T-helper 17 cell (primary cell): Measurements from ENCODE around the gene MOGAT2. TPM values are rescaled to one million over a fixed set of nuclear protein-coding genes. Genes with fewer than 3 reads are reported as not detected.
A peak's percentile ranks its signal among the peaks of the same experiment; 100 is the strongest.

ENCODE experiments used
- ATAC-seq: fragments of 150-1000 bp; cut with Tn5 transposase; 2 replicates; pipeline ENCODE4 v1.10.0; 2021; ENCODE audit warnings: mild to moderate bottlenecking, moderate library complexity
- DNase-seq, 3 donors: peaks; one replicate each; pipeline versions ENCODE4 v3.0.0 to v3.0.0-alpha.2; 2020 to 2021
- H3K9me3 ChIP-seq: one replicate; pipeline ENCODE4 v1.7.0; 2013; ENCODE audit warnings: low read length, mild to moderate bottlenecking; ENCODE audit not compliant: control insufficient read depth, poor library complexity, severe bottlenecking
- H3K27ac Mint-ChIP-seq: one replicate; pipeline ENCODE4 v1.8.0; 2022; ENCODE audit warnings: mild to moderate bottlenecking, moderate library complexity, mixed read lengths
- H3K27me3 Mint-ChIP-seq: one replicate; pipeline ENCODE4 v1.8.0; 2022; ENCODE audit warnings: mixed read lengths
- H3K36me3 Mint-ChIP-seq: one replicate; pipeline ENCODE4 v1.8.0; 2022; ENCODE audit warnings: low read depth, mixed read lengths
- H3K4me1 Mint-ChIP-seq: one replicate; pipeline ENCODE4 v1.8.0; 2022; ENCODE audit warnings: mild to moderate bottlenecking, mixed read lengths
- H3K4me3 Mint-ChIP-seq: one replicate; pipeline ENCODE4 v1.8.0; 2022; ENCODE audit warnings: mild to moderate bottlenecking, moderate library complexity, mixed read lengths
- total RNA-seq, 4 donors: library from RNA in 2 of 4; stranded (reverse) in 2 of 4; gene quantifications; one replicate each; pipeline ENCODE4 v1.2.3 and lab custom pipeline; 2022 to 2026

MOGAT2 gene
- total RNA-seq, 2 donors from 2014 or later = not detected

DNA sequence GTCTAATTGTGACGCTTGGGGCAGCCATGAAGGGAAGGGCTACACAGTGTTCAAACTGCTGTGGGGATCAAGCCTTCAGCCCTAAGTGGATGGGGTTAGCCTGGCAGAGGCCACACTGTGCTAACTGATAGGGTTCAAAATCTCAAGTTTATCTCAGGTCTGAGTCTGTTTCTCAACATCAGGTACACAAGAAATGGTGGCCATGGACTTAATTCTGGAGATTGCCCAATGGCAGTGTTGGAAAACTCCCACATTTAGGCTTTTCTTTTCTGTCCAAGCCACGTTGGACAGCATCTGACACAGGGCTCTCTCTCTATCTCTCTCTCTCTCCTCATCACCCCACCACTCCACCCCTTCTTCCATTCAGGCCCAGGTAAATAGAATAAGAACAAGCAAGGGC lies 40.0 kb downstream of the MOGAT2 start:
- ATAC-seq (no peak), DNase-seq (no peak)
- Mint-ChIP-seq H3K27me3 (peaks cover 9% of the 10 kb centered on the region), H3K27ac (no peak overlapping the region), H3K4me1 (peaks cover 4% of the 10 kb centered on the region), H3K36me3 (no peaks in the 10 kb centered on the region), H3K4me3 (no peak overlapping the region)
- no peaks in the 10 kb centered on the region for H3K9me3 ChIP-seq

- H3K27me3 Mint-ChIP-seq = peaks cover 9% of the 10 kb centered on the region
- H3K4me1 Mint-ChIP-seq = peaks cover 4% of the 10 kb centered on the region
- DNase-seq (no peak), ATAC-seq (no peak)
- H3K27ac Mint-ChIP-seq = no peak overlapping the region
- H3K9me3 ChIP-seq = no peaks in the 10 kb centered on the region
- no peak overlapping the region for H3K4me3 Mint-ChIP-seq
- no peaks in the 10 kb centered on the region for H3K36me3 Mint-ChIP-seq
Measured at GRCh38 chr11:75759832-75760231, 42.2 kb downstream of the MOGAT2 start.

GRCh38 chr11:75760243-75760642 lies 42.6 kb downstream of the MOGAT2 start:
- no peak overlapping the region for H3K4me3 Mint-ChIP-seq
- ATAC-seq (no peak), DNase-seq (no peak)
- H3K27me3 Mint-ChIP-seq = peaks cover 9% of the 10 kb centered on the region
- H3K27ac Mint-ChIP-seq = no peak overlapping the region
- H3K36me3 Mint-ChIP-seq = no peaks in the 10 kb centered on the region
- peaks cover 4% of the 10 kb centered on the region for H3K4me1 Mint-ChIP-seq
- H3K9me3 ChIP-seq = no peaks in the 10 kb centered on the region

DNA sequence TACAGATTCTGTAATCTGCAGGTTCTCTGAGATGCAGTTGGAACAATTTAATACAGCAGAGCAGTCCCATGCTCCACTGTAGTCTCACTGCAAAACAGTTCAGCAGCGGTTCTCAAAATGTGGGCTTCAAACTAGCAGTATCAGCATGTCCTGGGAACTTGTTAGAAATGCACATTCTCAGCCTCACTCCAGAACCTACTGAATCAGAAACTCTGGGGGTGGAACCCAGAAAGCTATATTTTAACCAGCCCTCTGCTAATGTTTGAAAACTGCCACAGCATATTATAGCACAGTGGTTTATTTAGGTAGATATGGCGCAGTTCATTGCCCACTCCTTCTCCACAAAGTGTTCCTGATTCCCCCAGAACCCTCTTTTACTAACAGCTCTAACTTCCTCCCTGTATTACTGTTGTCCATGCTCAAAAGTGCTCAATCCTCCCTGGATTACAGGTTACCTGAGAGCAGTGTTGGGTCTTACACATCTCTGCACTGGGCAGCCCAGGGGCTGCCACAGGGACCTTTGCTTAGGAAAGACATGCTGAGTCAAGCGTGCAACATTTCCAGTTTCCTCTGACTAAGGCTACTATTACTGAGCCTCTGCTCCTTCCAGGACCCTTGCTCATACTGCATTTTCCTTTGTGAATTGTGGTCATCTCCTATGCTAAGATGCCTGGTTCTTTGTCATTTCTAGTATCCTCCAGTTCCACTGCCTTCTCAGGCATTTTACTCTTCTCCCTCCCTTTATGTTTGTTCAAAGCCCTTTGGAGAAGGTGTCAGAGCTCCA lies 43.3 kb downstream of the MOGAT2 start:
- peak overlapping the region; percentile 68 for H3K27ac Mint-ChIP-seq

GRCh38 chr11:75762158-75762557 lies 44.5 kb downstream of the MOGAT2 start:
- Mint-ChIP-seq H3K27ac (no peak overlapping the region), H3K27me3 (peaks cover 11% of the 10 kb centered on the region), H3K4me1 (peaks cover 7% of the 10 kb centered on the region), H3K36me3 (no peaks in the 10 kb centered on the region), H3K4me3 (no peak overlapping the region)
- ATAC-seq (no peak), DNase-seq (no peak)
- H3K9me3 ChIP-seq = no peaks in the 10 kb centered on the region

More for the DNA sequence above, 43.3 kb downstream of the MOGAT2 start:
- no peaks in the 10 kb centered on the region for H3K36me3 Mint-ChIP-seq
- peaks cover 9% of the 10 kb centered on the region for H3K27me3 Mint-ChIP-seq
- peaks cover 4% of the 10 kb centered on the region for H3K4me1 Mint-ChIP-seq
- no peak for ATAC-seq
- no peak for DNase-seq
- H3K9me3 ChIP-seq = no peaks in the 10 kb centered on the region
- H3K4me3 Mint-ChIP-seq = no peak overlapping the region

DNA sequence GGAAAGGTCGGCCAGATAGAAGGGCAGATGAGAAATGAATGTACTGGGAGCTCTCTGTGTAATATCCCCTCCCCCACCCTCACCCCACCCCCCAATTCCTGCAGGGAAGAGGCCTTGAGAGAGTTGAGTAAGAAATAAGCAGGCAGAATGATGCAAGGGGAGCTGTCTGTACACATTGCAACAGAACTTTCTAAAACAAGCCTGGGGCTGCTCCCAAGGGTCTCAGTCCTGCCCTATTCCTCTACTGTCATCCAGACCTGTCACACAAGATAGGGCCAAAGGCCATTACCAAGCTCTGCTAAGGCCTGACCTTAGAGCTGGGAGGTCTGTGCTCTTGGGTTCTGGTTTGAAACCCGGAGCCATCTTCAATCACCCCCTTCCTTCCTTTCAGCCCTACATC lies 45.2 kb downstream of the MOGAT2 start:
- DNase-seq = no peak
- Mint-ChIP-seq H3K27me3 (peaks cover 18% of the 10 kb centered on the region), H3K27ac (no peak overlapping the region)

GRCh38 chr11:75763846-75764245 lies 46.2 kb downstream of the MOGAT2 start:
- Mint-ChIP-seq H3K27me3 (peaks cover 20% of the 10 kb centered on the region), H3K27ac (no peak overlapping the region), H3K4me3 (no peak overlapping the region), H3K4me1 (peaks cover 18% of the 10 kb centered on the region), H3K36me3 (no peaks in the 10 kb centered on the region)
- DNase-seq (no peak), ATAC-seq (no peak)
- H3K9me3 ChIP-seq = no peaks in the 10 kb centered on the region

More for the DNA sequence above, 45.2 kb downstream of the MOGAT2 start:
- Mint-ChIP-seq H3K36me3 (no peaks in the 10 kb centered on the region), H3K4me3 (no peak overlapping the region), H3K4me1 (peaks cover 12% of the 10 kb centered on the region)
- no peak for ATAC-seq
- no peaks in the 10 kb centered on the region for H3K9me3 ChIP-seq

DNA sequence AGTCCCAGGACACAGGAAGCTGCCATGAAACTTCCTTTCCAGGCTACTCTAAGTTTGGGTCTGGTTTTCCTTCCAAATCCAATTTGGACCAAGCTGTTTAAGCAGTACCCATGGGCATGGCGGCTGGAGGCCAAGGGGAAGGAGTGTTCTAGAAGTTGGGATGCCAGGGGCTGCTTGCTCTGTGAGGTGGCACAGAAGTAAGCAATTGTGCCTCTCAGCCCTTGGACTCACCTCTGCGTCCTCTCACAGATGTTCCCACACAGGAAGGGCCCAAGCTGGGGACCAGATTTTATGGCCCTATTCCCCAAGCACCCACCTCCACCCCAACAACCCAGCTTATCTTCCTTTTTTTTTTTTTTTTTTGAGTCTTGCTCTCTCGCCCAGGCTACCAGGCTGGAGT lies 47.5 kb downstream of the MOGAT2 start:
- Mint-ChIP-seq H3K4me1 (peaks cover 23% of the 10 kb centered on the region), H3K36me3 (no peaks in the 10 kb centered on the region), H3K4me3 (no peak overlapping the region), H3K27ac (no peak overlapping the region), H3K27me3 (peaks cover 25% of the 10 kb centered on the region)
- no peak for ATAC-seq
- H3K9me3 ChIP-seq = no peaks in the 10 kb centered on the region
- no peak for DNase-seq

- ATAC-seq = no peak
- Mint-ChIP-seq H3K27ac (peak overlapping the region; percentile 92), H3K4me3 (no peak overlapping the region), H3K36me3 (no peaks in the 10 kb centered on the region), H3K27me3 (peaks cover 24% of the 10 kb centered on the region), H3K4me1 (peaks cover 20% of the 10 kb centered on the region)
- H3K9me3 ChIP-seq = no peaks in the 10 kb centered on the region
- DNase-seq = no peak
Measured at GRCh38 chr11:75766443-75767227, 49.0 kb downstream of the MOGAT2 start.

- ATAC-seq (no peak), DNase-seq (no peak)
- peak overlapping the region; percentile 92 for H3K27ac Mint-ChIP-seq
- H3K27me3 Mint-ChIP-seq = peaks cover 23% of the 10 kb centered on the region
- H3K9me3 ChIP-seq = no peaks in the 10 kb centered on the region
- H3K4me1 Mint-ChIP-seq = peaks cover 20% of the 10 kb centered on the region
- H3K36me3 Mint-ChIP-seq = no peaks in the 10 kb centered on the region
- peak overlapping the region; percentile 79 for H3K4me3 Mint-ChIP-seq
Measured at GRCh38 chr11:75767228-75767572, 49.6 kb downstream of the MOGAT2 start.

GRCh38 chr11:75767793-75768111 lies 50.1 kb downstream of the MOGAT2 start:
- no peaks in the 10 kb centered on the region for H3K36me3 Mint-ChIP-seq
- H3K27me3 Mint-ChIP-seq = peaks cover 23% of the 10 kb centered on the region
- ATAC-seq (no peak), DNase-seq (no peak)
- peaks cover 20% of the 10 kb centered on the region for H3K4me1 Mint-ChIP-seq
- peak overlapping the region; percentile 87 for H3K4me3 Mint-ChIP-seq
- H3K27ac Mint-ChIP-seq = peak overlapping the region; percentile 92
- H3K9me3 ChIP-seq = no peaks in the 10 kb centered on the region

- H3K36me3 Mint-ChIP-seq = no peaks in the 10 kb centered on the region
- H3K27me3 Mint-ChIP-seq = peaks cover 23% of the 10 kb centered on the region
- H3K4me3 Mint-ChIP-seq = peak within 1 kb of the TSS; percentile 87
- peaks cover 20% of the 10 kb centered on the region for H3K4me1 Mint-ChIP-seq
- H3K27ac Mint-ChIP-seq = peak within 1 kb of the TSS; percentile 92
- DNase-seq (peak; percentile 51 to 64 (median 56)), ATAC-seq (peak; percentile 93)
- no peaks in the 10 kb centered on the region for H3K9me3 ChIP-seq
Measured at GRCh38 chr11:75768112-75768908, 50.7 kb downstream of the MOGAT2 start, which contains the start of gene DGAT2. DGAT2 (plus strand) TSS chr11:75768778; CDS start chr11:75768992, 214 bp downstream.
